ENCODE measurements around the gene RACGAP1.

- TF ChIP-seq CTCF (IDR thresholded peaks at IDR 0.05): no peak
- no peak for TF ChIP-seq POLR2A (IDR thresholded peaks at IDR 0.05)
These were observed 16.0 kb upstream of the RACGAP1 start for GRCh38 chr12:50041062-50041860.

All from adrenal gland (tissue), 5 donors.